Psoas muscle (tissue), 8 donors: Measurements from ENCODE around the gene BAAT. TPM values are rescaled to one million over a fixed set of nuclear protein-coding genes. Genes with fewer than 3 reads are reported as not detected.
"Not testable (repeated sequence)": the region's sequence is repeated elsewhere in the genome, so short reads cannot be mapped to it uniquely, and the experiment has no call there.

Source experiments
- ATAC-seq, 4 donors: fragments of 200-7000 bp; cut with Tn5 transposase; one replicate each; pipeline ENCODE4 v1.9.1; 2020; ENCODE audit warnings: moderate library complexity in 3 of 4, mild to moderate bottlenecking in 2 of 4
- DNase-seq, 2 donors: peaks; one replicate each; pipeline ENCODE4 v3.0.0-alpha.2; 2020
- H3K27ac ChIP-seq: fragments of 200-600 bp; one replicate; pipeline ENCODE4 v1.8.0; 2022
- H3K27me3 ChIP-seq, 3 donors: fragments of 200-600 bp in 1 of 3; one replicate each; pipeline versions ENCODE4 v1.6.1 to v1.8.0; 2013 to 2022; ENCODE audit warnings: low read length in 2 of 3, mild to moderate bottlenecking in 2 of 3, moderate library complexity in 1 of 3; ENCODE audit not compliant: insufficient read depth in 3 of 3
- H3K36me3 ChIP-seq, 2 donors: fragments of 200-600 bp in 1 of 2; one replicate each; pipeline versions ENCODE4 v1.6.1 to v1.8.0; 2013 to 2022; ENCODE audit warnings: low read depth in 1 of 2, mild to moderate bottlenecking in 1 of 2, moderate library complexity in 1 of 2; ENCODE audit not compliant: insufficient read depth in 1 of 2
- H3K4me1 ChIP-seq: fragments of 200-600 bp; one replicate; pipeline ENCODE4 v1.8.0; 2022
- H3K4me3 ChIP-seq: fragments of 200-600 bp; one replicate; pipeline ENCODE4 v1.8.0; 2022; ENCODE audit warnings: mild to moderate bottlenecking
- H3K9me3 ChIP-seq: fragments of 200-600 bp; one replicate; pipeline ENCODE4 v1.8.0; 2022
- WGBS, 3 donors: extraction: QIAGEN DNeasy Blood & Tissue Kit; methylation state at CpG; one replicate each; pipeline versions ENCODE4 v1.1.6 to v1.1.7; 2013; 5-methylcytosine and 5-hydroxymethylcytosine counted together
- intact Hi-C, 2 donors: fragments of 100-400 bp; cut with DNase I; formaldehyde crosslinking; loops; one replicate each; pipeline versions ENCODE4 v1.11.0 to v1.14.2; 2022
- long read RNA-seq, 2 donors: library from polyadenylated mRNA; unstranded; transcript quantifications; one replicate each; pipeline ENCODE4 v2.0.0, GENCODE V29; 2021
- polyA plus RNA-seq, 3 donors: library from polyadenylated mRNA; stranded (reverse); fragments of 200-250 nt; gene quantifications; one replicate each; pipeline ENCODE4 v1.2.3, GENCODE V29; 2013
- total RNA-seq, 4 donors: library from RNA; stranded (reverse); fragmentation: NEBNext Ultra II Directional in 2 of 4; extraction: Animal tissue kit (Norgen Biotek cat#: 25700) in 2 of 4; gene quantifications; one replicate each; pipeline versions ENCODE4 v1.2.1 to v1.2.4, GENCODE V29; 2021 to 2023
- TF ChIP-seq, protein P1 (sequence below): fragments of 200-600 bp; IDR thresholded peaks from one replicate; pipeline ENCODE4 v1.8.0; 2022; ENCODE audit warnings: antibody characterized with exemption
- donor health status: healthy with polysubstance abuse.
- donor health status: DM: no; HTN: no; CAD: no; lungs with moderate emphysema.
- donor health status: Bipolar disorder and iron deficiency.
- donor health status: healthy.
- donor health status: DM: yes; HTN: yes; CAD: no.
- donor health status: DM: no; HTN: no; CAD: no.
- donor health status: DM: no; HTN: no; CAD: no.
- donor health status: DM: yes; HTN: yes; CAD: no.

The BAAT gene
- total RNA-seq: under 1 TPM; 0.15 to 0.71 (median 0.25) TPM
- under 1 TPM; 0.08 to 0.31 (median 0.08) TPM for polyA plus RNA-seq
- long read RNA-seq, donor 1: 0 reads
- long read RNA-seq, donor 2, partial matches to known transcripts: 0 of 4 reads
- long read RNA-seq, donor 2, other reads (novel, unspliced or antisense): 4 of 4 reads

DNA sequence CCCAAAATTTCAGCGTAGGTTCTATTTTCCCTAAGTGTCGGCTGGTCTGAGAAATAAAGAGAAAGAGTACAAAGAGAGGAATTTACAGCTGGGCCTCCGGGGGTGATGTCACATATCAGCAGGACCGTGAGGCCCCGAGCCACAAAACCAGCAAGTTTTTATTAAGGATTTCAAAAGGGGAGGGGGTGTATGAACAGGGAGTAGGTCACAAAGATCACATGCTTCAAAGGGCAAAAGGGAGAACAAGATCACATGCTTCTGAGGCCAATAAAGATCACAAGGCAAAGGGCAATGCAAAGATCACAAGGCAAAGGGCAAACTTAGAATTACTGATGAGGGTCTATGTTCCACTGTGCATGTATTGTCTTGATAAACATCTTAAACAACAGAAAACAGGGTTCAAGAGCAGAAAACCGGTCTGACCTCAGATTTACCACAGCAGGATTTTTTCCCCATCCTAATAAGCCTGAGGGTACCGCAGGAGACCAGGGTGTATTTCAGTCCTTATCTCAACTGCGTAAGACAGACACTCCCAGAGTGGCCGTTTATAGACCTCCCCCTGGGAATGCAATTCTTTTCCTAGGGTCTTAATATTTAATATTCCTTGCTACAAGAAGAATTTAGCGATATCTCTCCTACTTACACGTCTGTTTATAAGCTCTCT, at the start of gene BAAT:
TSS of gene BAAT (minus strand) at position 134 of the 664 bp plus-strand sequence. CDS start 13,602 bp downstream, outside the sequence.
- H3K4me1 ChIP-seq, DNase-seq, H3K4me3 ChIP-seq, H3K9me3 ChIP-seq, intact Hi-C loops, H3K27ac ChIP-seq, ATAC-seq, H3K27me3 ChIP-seq: not testable (repeated sequence)
- 86 to 89% (median 87%) methylated on average over 11 of the region's 11 CpGs for WGBS, 3 donors
- H3K36me3 ChIP-seq: peaks cover 0 to 21% of the 10 kb centered on the region in 2 donors

DNA sequence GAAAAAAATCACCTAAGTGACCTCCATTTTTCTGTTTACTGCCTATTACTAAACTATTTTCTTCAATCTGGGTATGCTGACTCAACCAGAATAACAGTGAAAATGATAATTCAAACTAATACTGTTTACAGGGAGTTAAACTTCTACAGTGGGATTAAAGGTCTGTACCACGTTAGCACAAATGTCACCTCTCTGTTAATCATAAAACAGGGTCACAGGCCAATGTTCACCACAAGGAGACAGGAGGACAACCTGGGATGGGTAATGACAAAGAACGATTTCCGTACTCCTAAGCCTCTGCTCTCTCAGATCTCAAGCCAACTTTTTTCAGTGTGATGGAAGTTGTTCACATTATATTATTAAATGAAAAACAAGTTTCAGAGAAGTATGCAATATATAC, 48.4 kb upstream of the BAAT start:
- intact Hi-C loops: no loop called here
- no peak overlapping the region for H3K4me3 ChIP-seq
- no peaks in the 10 kb centered on the region for H3K4me1 ChIP-seq
- no peaks in the 10 kb centered on the region for H3K27me3 ChIP-seq
- DNase-seq (no peak), ATAC-seq (no peak)
- 70 to 81% (median 74%) methylated on average over 3 of the region's 3 CpGs for WGBS, 3 donors
- H3K36me3 ChIP-seq: no peaks in the 10 kb centered on the region
- H3K27ac ChIP-seq: no peak overlapping the region
- TF ChIP-seq, protein P1, sequence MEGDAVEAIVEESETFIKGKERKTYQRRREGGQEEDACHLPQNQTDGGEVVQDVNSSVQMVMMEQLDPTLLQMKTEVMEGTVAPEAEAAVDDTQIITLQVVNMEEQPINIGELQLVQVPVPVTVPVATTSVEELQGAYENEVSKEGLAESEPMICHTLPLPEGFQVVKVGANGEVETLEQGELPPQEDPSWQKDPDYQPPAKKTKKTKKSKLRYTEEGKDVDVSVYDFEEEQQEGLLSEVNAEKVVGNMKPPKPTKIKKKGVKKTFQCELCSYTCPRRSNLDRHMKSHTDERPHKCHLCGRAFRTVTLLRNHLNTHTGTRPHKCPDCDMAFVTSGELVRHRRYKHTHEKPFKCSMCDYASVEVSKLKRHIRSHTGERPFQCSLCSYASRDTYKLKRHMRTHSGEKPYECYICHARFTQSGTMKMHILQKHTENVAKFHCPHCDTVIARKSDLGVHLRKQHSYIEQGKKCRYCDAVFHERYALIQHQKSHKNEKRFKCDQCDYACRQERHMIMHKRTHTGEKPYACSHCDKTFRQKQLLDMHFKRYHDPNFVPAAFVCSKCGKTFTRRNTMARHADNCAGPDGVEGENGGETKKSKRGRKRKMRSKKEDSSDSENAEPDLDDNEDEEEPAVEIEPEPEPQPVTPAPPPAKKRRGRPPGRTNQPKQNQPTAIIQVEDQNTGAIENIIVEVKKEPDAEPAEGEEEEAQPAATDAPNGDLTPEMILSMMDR: no peak
- no peaks in the 10 kb centered on the region for H3K9me3 ChIP-seq

DNA sequence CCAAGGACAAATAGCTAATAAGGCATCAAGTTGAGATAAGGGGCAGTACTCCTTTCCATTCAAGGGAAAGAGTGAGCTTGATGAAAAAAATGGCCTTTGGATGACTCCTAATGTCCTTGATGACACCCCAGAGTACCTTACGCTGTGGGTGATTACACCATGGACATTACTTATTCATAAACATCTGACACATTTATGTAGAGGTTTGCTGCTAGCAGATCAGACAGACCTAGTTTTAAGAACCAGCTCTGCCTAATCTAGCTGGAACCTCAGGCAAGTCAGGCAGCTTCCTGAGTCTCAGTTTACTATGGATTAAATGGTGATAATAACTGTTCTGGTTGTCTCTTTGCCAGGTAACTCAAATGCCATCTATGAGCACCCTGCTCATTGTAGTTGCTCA, 47.9 kb upstream of the BAAT start:
- intact Hi-C loops: no loop called here
- Histone ChIP-seq H3K27ac (no peak overlapping the region), H3K36me3 (no peaks in the 10 kb centered on the region), H3K9me3 (no peaks in the 10 kb centered on the region), H3K27me3 (no peaks in the 10 kb centered on the region), H3K4me1 (no peaks in the 10 kb centered on the region), H3K4me3 (no peak overlapping the region)
- DNase-seq: no peak
- no peak for ATAC-seq
- 81 to 87% (median 85%) methylated on average over 1 of the region's 1 CpG for WGBS, 3 donors
- TF ChIP-seq, protein P1: no peak

DNA sequence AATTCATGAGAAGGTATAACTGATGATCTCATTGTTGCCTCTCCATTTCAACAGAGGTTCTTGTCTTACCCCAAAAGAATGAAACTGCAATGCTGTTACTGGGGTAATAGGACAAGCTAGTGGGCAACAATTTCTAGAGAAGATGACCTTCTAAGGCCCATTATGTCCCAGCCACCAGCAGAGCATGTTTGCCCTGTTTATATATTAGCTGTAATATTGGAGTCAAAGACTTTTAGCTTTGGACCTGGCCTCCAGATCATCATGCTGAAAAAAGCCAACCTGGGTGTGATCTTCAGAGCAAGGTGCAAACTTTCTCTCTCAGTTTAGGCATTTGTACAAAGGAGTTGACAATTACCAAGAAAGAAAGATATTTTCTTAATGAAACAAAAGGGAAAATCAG, 47.4 kb upstream of the BAAT start:
- no peaks in the 10 kb centered on the region for H3K36me3 ChIP-seq
- ATAC-seq (no peak), DNase-seq (no peak)
- H3K9me3 ChIP-seq: no peaks in the 10 kb centered on the region
- H3K27me3 ChIP-seq: no peaks in the 10 kb centered on the region
- TF ChIP-seq, protein P1: no peak
- intact Hi-C loops: no loop called here
- H3K4me1 ChIP-seq: no peaks in the 10 kb centered on the region
- H3K4me3 ChIP-seq: no peak overlapping the region
- H3K27ac ChIP-seq: no peak overlapping the region

DNA sequence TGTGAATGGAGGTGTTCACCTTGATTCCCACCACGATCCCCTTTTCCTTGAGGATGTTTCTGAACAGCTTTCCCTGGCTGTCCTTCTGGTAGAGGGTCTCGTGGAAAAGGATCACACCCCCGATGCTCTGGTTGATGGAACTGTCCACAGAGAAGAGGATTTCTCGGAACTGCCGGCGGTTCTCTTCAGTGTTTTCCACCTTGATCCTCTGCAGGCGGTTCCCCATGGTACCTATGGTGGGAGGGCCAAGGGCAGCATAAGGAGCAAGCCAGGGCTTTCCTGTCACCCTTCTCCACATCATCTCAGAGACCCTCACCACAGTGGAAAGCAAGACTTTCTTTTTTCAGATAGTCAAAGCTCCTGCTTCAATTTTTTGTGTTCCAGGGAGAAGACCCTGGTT, 44.9 kb upstream of the BAAT start:
- Histone ChIP-seq H3K36me3 (no peaks in the 10 kb centered on the region), H3K4me1 (no peaks in the 10 kb centered on the region), H3K27ac (no peak overlapping the region), H3K4me3 (no peak overlapping the region), H3K27me3 (no peaks in the 10 kb centered on the region), H3K9me3 (no peaks in the 10 kb centered on the region)
- intact Hi-C loops: no loop called here
- ATAC-seq (no peak), DNase-seq (no peak)
- 89 to 95% (median 90%) methylated on average over 7 of the region's 7 CpGs for WGBS, 3 donors
- TF ChIP-seq, protein P1: no peak
